ENCODE results near the gene STK38L. TPM values are rescaled to one million over a fixed set of nuclear protein-coding genes. Genes with fewer than 3 reads are reported as not detected.

Gene STK38L
- total RNA-seq, result 10 to 100 TPM; 11.1 to 31.7 (median 17.6) TPM

DNA sequence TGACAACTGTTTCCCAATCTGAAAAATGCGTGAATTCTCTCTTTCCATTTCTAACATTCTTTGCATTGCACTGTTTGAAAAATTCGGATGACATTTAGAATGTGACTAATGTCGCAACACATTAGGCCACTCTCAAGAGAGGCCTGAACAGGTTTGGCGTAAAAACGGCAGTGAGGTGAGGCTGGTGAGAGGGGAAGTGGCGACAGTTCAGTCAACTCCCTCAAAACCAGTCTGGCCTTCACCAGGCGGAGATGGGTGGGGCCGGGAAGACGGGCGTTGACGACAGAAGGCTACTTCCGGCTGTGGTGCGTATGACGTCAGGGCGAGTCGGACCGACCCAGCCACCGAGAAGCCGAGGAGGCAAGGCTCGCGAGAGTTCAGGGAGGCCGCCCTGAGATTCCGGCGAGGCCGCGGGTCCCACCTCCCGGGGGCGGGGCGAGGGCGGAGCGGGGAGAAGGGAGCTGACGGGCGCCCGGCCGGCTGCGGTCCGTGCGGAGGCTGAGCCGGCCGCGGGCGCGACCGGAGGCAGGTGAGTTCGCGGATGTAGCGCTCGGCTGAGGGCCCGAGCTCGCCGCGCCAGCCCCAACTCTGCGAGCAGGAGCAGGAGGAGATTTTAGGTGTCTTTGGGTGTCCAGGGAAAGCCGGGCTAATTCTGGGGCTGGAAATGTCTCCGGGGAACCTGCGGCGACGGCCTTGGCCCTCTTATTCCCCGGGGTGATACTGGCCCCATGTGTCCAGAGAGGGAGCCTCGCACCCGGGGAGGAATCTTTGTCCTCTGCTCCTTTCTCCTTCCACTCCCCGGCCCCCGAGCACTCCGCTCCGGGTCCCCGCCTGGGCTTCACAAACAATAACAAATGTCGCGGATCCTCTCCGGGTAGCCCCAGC is at the start of gene STK38L:
Gene STK38L, plus strand, starts transcription at position 483 of the 885 bp plus-strand sequence. CDS start 53,435 bp downstream, outside the sequence.
- Histone ChIP-seq H3K36me3 (no peaks in the 10 kb centered on the region), H3K4me3 (peak within 1 kb of the TSS; percentile 59 to 82 (median 64)), H3K27ac (peak within 1 kb of the TSS; percentile 87 to 94 (median 91)), H3K27me3 (no peaks in the 10 kb centered on the region), H3K9me3 (no peaks in the 10 kb centered on the region), H3K4me1 (peaks cover 16 to 25% (median 19%) of the 10 kb centered on the region in 4 donors)
- TF ChIP-seq, protein P1, sequence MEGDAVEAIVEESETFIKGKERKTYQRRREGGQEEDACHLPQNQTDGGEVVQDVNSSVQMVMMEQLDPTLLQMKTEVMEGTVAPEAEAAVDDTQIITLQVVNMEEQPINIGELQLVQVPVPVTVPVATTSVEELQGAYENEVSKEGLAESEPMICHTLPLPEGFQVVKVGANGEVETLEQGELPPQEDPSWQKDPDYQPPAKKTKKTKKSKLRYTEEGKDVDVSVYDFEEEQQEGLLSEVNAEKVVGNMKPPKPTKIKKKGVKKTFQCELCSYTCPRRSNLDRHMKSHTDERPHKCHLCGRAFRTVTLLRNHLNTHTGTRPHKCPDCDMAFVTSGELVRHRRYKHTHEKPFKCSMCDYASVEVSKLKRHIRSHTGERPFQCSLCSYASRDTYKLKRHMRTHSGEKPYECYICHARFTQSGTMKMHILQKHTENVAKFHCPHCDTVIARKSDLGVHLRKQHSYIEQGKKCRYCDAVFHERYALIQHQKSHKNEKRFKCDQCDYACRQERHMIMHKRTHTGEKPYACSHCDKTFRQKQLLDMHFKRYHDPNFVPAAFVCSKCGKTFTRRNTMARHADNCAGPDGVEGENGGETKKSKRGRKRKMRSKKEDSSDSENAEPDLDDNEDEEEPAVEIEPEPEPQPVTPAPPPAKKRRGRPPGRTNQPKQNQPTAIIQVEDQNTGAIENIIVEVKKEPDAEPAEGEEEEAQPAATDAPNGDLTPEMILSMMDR (IDR thresholded peaks at IDR 0.05), result peak in 2 of 6 experiments; percentile 26 to 27
- peak; percentile 90 to 93 for TF ChIP-seq POLR2AphosphoS5 (IDR thresholded peaks at IDR 0.05)
- peak in 1 of 4 donors; percentile 41 for TF ChIP-seq EP300 (IDR thresholded peaks at IDR 0.05)
- peak in 3 of 4 donors; percentile 91 to 97 (median 92) for TF ChIP-seq POLR2A (IDR thresholded peaks at IDR 0.05)
- peak; percentile 99 to 100 for ATAC-seq (ENCODE audit: low FRiP score in 2 of 2)
- 4 to 18% methylated on average over 17 to 59 of the region's 69 CpGs for WGBS, 2 donors
- peak; percentile 98 to 100 for DNase-seq

DNA sequence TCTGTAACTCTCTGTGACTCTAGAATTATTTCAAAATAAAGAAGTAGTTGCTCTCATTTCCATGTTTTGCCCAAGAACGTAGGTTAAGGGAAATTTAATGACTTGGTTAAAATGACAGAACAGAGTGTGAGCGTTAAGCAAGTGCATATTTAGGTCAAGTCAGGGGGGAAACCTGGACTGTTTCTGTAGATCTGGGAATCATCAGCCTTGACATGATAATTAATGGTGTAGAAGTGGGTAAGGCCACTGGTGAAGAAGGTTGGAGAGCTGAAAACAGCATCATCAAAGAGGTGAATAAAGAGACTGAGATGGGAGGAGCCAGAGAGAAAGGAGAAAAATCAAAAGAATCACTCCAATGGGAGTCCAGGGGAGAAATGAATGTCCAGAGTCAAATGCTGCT is 49.4 kb upstream of the STK38L start:
- no peak for ATAC-seq (ENCODE audit: low FRiP score in 2 of 2)
- TF ChIP-seq POLR2AphosphoS5 (IDR thresholded peaks at IDR 0.05), result no peak
- TF ChIP-seq POLR2A (IDR thresholded peaks at IDR 0.05), result no peak
- TF ChIP-seq, protein P1 (IDR thresholded peaks at IDR 0.05), result no peak
- no peak for TF ChIP-seq EP300 (IDR thresholded peaks at IDR 0.05)
- Histone ChIP-seq H3K27me3 (no peaks in the 10 kb centered on the region), H3K4me1 (peaks cover 0 to 7% (median 0%) of the 10 kb centered on the region in 4 donors), H3K9me3 (no peaks in the 10 kb centered on the region), H3K4me3 (no peak overlapping the region), H3K27ac (no peak overlapping the region), H3K36me3 (no peaks in the 10 kb centered on the region)
- WGBS, 2 donors, result 87 to 89% methylated on average over 2 of the region's 2 CpGs
- no peak for DNase-seq

DNA sequence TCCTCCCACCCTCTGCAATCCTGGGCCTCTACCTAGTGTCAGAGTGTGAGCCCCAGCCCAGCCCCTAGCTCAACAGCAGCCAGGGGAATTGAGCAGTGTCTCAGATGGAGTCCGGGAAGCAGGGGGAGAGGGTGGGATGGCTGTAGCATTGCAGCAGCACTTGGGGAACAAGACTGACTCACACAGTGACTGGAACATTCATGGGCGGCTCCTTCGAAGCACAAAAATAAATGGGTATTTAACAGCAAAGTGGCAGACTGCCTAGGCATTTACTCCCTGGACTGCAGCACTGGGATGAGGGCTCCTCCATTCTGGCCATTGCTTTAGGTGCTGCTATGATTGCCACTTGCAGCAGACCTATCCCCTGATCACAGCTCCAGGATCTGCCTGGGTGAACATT is 46.0 kb upstream of the STK38L start:
- Histone ChIP-seq H3K4me1 (peaks cover 0 to 7% (median 0%) of the 10 kb centered on the region in 4 donors), H3K27me3 (no peaks in the 10 kb centered on the region), H3K27ac (no peak overlapping the region), H3K9me3 (no peaks in the 10 kb centered on the region), H3K36me3 (no peaks in the 10 kb centered on the region), H3K4me3 (no peak overlapping the region)
- TF ChIP-seq POLR2AphosphoS5 (IDR thresholded peaks at IDR 0.05), result no peak
- no peak for TF ChIP-seq EP300 (IDR thresholded peaks at IDR 0.05)
- TF ChIP-seq, protein P1 (IDR thresholded peaks at IDR 0.05), result no peak
- TF ChIP-seq POLR2A (IDR thresholded peaks at IDR 0.05), result no peak
- DNase-seq (no peak), ATAC-seq (ENCODE audit: low FRiP score in 2 of 2) (peak; percentile 15 to 88)
- 95 to 97% methylated on average over 3 of the region's 3 CpGs for WGBS, 2 donors

DNA sequence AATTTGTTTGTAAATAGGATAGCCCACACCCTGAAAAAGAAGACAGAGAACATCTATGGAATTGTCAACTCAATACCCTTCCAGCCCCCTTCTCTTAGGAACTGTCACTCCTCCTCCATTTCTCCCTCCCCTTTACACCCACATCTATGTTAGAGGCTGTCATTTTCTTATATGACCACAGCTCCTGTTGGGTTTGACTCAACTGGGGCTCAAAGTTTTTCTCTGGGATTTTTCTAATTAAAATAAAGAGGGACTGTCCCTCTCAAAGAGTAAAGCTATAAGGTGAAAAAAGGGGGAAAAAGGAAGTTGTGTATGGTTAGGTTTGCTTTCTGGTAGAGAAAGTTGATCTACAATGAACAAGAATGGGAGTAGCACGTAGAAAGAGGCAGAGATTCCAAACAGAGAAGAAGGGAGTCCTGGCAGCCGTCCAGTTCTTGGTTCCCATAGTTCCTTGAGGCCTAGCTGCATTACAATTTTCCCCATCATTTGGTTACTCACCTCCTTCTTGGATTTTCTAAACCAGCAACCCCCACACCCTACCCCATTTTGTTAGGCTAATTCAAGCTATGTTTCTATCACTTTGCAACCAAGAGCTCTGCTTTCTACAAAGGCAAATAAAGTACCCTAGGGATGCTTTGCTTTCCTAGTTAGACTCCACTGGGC is 44.3 kb upstream of the STK38L start:
- Histone ChIP-seq H3K4me1 (no peaks in the 10 kb centered on the region), H3K36me3 (no peaks in the 10 kb centered on the region), H3K9me3 (no peaks in the 10 kb centered on the region), H3K27ac (no peak overlapping the region), H3K4me3 (no peak overlapping the region), H3K27me3 (no peaks in the 10 kb centered on the region)
- WGBS, 2 donors, result 66 to 71% methylated on average over 2 of the region's 2 CpGs
- ATAC-seq (ENCODE audit: low FRiP score in 2 of 2) (no peak), DNase-seq (no peak)
- TF ChIP-seq, protein P1 (IDR thresholded peaks at IDR 0.05), result no peak
- TF ChIP-seq POLR2A (IDR thresholded peaks at IDR 0.05) (no peak), EP300 (IDR thresholded peaks at IDR 0.05) (no peak), POLR2AphosphoS5 (IDR thresholded peaks at IDR 0.05) (no peak)
